ENCODE results near the gene PDGFD. TPM values are rescaled to one million over a fixed set of nuclear protein-coding genes. Genes with fewer than 3 reads are reported as not detected.

The PDGFD gene
- total RNA-seq, 2 donors from 2014 or later = 2.3 to 4.8 TPM

DNA sequence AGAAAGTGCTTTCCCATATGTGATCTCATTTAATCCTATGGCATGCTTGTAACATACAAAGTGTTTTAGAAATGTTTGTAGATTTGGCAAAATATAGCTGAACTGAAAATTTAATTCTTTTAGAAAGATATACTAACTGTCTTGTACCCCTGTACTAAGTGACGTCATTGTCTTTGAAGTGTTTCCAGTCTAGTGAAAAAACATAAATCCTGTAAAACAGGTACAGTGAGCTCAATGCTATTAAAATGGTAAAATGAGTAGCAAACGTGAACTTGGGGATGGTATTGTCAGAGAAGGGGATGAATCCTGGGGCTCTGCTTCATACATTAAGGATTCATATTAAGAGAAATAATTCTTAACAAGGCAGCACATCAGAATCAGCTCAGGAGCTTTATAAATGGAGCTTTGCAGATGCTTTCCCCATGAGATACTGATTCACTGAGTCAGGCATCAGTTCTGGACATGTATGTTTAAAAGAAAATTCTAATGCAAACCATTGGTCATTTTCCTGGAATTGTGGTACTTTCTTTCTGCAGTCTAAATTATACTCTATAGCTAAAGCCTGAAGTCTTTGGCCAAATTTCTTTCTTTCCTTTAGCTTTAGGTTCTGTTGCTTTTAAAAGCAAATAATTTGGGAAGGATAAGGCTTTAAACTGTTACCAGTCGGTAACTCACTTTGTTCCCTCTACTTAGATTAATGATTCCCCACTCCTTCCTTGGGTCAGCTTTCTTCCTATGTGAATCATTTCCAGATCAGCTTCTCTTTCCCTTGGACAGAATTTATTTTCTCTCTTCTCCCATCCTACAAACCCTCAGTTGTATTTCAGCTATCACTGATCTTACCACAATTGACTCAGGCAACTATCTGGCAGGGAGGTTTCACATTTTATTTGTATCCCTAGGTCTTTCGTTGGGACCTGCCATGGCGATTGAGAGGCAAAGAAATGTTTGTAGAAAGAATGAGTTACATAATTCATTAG is 185.0 kb downstream of the PDGFD start:
- H3K4me3 Mint-ChIP-seq = no peak overlapping the region
- no peaks in the 10 kb centered on the region for H3K27me3 ChIP-seq (ENCODE audit: control insufficient read depth, insufficient read depth, low read length, poor library complexity, severe bottlenecking)

DNA sequence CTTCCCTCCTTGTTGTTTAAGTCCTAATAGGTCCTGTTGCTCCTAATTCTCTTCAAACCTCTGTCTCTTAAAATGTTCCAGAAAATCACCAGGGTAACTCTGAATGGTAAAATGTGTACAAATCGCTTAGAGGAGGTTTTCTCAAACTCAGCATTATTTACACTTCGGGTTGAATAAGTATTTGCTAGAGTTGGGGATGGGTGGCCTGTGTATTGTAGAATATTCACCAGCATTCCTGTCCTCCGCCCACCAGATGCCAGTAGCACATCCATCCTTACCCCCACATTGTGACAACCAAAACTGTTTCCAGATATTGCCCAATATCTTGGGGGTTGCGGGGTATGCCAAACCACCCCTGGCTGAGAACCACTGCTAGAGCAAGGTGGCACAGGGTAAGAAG is 191.9 kb downstream of the PDGFD start:
- Histone ChIP-seq H3K4me3 (ENCODE audit: low read length) (no peak overlapping the region), H3K9ac (ENCODE audit: extremely low read depth, low read length, poor library complexity, severe bottlenecking) (no peak overlapping the region), H3K27ac (ENCODE audit: low read depth, low read length) (no peak overlapping the region), H3K27me3 (ENCODE audit: control insufficient read depth, insufficient read depth, low read length, poor library complexity, severe bottlenecking) (no peaks in the 10 kb centered on the region), H3K4me1 (ENCODE audit: control insufficient read depth, insufficient read depth, low read length) (no peaks in the 10 kb centered on the region), H3K36me3 (ENCODE audit: control insufficient read depth, insufficient read depth, low read length) (no peaks in the 10 kb centered on the region), H3K9me3 (ENCODE audit: control insufficient read depth, low read length) (no peaks in the 10 kb centered on the region)
- H3K4me1 Mint-ChIP-seq = no peaks in the 10 kb centered on the region
- no peaks in the 10 kb centered on the region for H3K9me3 Mint-ChIP-seq
- TF ChIP-seq, protein P1, sequence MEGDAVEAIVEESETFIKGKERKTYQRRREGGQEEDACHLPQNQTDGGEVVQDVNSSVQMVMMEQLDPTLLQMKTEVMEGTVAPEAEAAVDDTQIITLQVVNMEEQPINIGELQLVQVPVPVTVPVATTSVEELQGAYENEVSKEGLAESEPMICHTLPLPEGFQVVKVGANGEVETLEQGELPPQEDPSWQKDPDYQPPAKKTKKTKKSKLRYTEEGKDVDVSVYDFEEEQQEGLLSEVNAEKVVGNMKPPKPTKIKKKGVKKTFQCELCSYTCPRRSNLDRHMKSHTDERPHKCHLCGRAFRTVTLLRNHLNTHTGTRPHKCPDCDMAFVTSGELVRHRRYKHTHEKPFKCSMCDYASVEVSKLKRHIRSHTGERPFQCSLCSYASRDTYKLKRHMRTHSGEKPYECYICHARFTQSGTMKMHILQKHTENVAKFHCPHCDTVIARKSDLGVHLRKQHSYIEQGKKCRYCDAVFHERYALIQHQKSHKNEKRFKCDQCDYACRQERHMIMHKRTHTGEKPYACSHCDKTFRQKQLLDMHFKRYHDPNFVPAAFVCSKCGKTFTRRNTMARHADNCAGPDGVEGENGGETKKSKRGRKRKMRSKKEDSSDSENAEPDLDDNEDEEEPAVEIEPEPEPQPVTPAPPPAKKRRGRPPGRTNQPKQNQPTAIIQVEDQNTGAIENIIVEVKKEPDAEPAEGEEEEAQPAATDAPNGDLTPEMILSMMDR (conservative IDR thresholded peaks at IDR 0.05) = no peak
- no peaks in the 10 kb centered on the region for H3K27me3 Mint-ChIP-seq (ENCODE audit: insufficient read depth)
- H3K36me3 Mint-ChIP-seq (ENCODE audit: low read depth) = no peaks in the 10 kb centered on the region
- no peak for DNase-seq
- H3K27ac Mint-ChIP-seq = no peak overlapping the region
- no peak overlapping the region for H3K4me3 Mint-ChIP-seq
- 91 to 100% methylated on average over 1 to 4 of the region's 4 CpGs for WGBS, 2 experiments (ENCODE audit: insufficient coverage in 1 of 2, insufficient read length in 1 of 2)

More for the DNA sequence above, 185.0 kb downstream of the PDGFD start:
- Histone ChIP-seq H3K4me3 (ENCODE audit: low read length) (no peak overlapping the region), H3K9me3 (ENCODE audit: control insufficient read depth, low read length) (peaks cover under 1% of the 10 kb centered on the region), H3K9ac (ENCODE audit: extremely low read depth, low read length, poor library complexity, severe bottlenecking) (no peak overlapping the region), H3K36me3 (ENCODE audit: control insufficient read depth, insufficient read depth, low read length) (no peaks in the 10 kb centered on the region), H3K4me1 (ENCODE audit: control insufficient read depth, insufficient read depth, low read length) (no peaks in the 10 kb centered on the region), H3K27ac (ENCODE audit: low read depth, low read length) (no peak overlapping the region)
- H3K9me3 Mint-ChIP-seq = peaks cover 2% of the 10 kb centered on the region
- TF ChIP-seq, protein P1 (conservative IDR thresholded peaks at IDR 0.05) = no peak
- no peaks in the 10 kb centered on the region for H3K36me3 Mint-ChIP-seq (ENCODE audit: low read depth)
- no peak overlapping the region for H3K27ac Mint-ChIP-seq
- H3K27me3 Mint-ChIP-seq (ENCODE audit: insufficient read depth) = no peaks in the 10 kb centered on the region
- 85 to 89% methylated on average over 3 to 5 of the region's 5 CpGs for WGBS, 2 experiments (ENCODE audit: insufficient coverage in 1 of 2, insufficient read length in 1 of 2)
- H3K4me1 Mint-ChIP-seq = no peaks in the 10 kb centered on the region
- no peak for DNase-seq

DNA sequence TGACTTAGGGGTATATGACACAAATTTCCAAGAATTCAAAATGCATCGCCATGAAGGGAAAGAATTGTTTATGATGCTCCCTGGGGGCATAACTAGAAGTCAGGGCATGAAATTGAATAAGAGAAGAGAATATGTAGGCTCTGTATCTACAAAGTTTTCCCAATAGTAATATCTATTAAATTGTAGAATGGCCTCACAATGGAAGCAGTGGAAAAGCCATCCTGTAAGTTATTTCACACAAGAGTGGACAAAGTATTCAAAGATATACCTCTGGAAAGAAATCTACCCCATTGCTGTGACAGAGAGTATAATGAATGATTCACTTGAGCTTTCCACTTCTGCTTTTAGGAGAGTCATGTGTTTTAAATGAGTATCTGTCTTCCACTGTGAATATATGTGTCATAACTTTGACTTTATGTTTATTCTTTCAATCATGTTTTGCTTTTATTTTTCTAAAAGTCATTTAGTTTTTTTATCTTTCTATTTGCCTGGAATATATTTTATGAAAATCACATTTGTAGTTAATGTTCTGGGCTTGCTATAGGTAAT is 193.2 kb downstream of the PDGFD start:
- 94 to 100% methylated on average over 1 of the region's 1 CpG for WGBS, 2 experiments (ENCODE audit: insufficient coverage in 1 of 2, insufficient read length in 1 of 2)
- H3K27me3 Mint-ChIP-seq (ENCODE audit: insufficient read depth) = no peaks in the 10 kb centered on the region
- H3K27ac ChIP-seq (ENCODE audit: low read depth, low read length) = no peak overlapping the region
- no peak overlapping the region for H3K9ac ChIP-seq (ENCODE audit: extremely low read depth, low read length, poor library complexity, severe bottlenecking)
- TF ChIP-seq, protein P1 (conservative IDR thresholded peaks at IDR 0.05) = no peak
- H3K4me3 ChIP-seq (ENCODE audit: low read length) = no peak overlapping the region
- H3K9me3 Mint-ChIP-seq = no peaks in the 10 kb centered on the region
- no peaks in the 10 kb centered on the region for H3K4me1 Mint-ChIP-seq
- no peak overlapping the region for H3K4me3 Mint-ChIP-seq
- no peaks in the 10 kb centered on the region for H3K36me3 ChIP-seq (ENCODE audit: control insufficient read depth, insufficient read depth, low read length)
- no peaks in the 10 kb centered on the region for H3K36me3 Mint-ChIP-seq (ENCODE audit: low read depth)
- no peak for DNase-seq
- no peaks in the 10 kb centered on the region for H3K4me1 ChIP-seq (ENCODE audit: control insufficient read depth, insufficient read depth, low read length)
- no peaks in the 10 kb centered on the region for H3K9me3 ChIP-seq (ENCODE audit: control insufficient read depth, low read length)
- H3K27me3 ChIP-seq (ENCODE audit: control insufficient read depth, insufficient read depth, low read length, poor library complexity, severe bottlenecking) = no peaks in the 10 kb centered on the region
- H3K27ac Mint-ChIP-seq = no peak overlapping the region
